ENCODE data around the gene TMEM140.

Gene TMEM140

DNA sequence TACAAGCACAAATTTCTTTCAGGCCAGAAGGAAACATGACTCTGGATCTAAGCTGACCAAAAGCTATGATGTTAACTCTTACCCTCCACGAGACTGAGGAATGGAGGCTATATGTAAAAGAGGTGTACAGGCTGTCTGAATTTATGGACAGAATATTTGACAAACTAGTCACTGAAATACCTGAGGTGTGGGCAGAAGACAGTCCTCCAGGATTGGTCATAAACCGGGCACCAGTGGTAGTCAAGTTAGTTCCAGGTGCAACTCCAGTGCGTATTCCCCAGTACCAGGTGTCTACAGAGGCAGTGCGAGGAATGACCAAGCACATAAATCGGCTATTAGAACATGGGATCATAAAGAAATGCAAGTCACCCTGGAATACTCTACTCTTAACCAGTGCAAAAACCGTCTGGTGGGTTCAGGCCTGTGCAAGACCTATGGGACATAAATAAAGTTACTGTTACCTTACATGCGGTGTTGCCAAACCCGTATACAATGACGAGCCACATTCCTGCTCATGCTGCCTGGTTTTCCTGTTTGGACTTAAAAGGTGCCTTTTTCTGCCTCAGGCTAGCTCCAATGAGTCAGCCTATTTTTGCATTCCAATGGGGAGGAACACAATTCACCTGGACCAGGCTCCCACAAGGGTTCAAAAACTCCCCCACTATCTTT is 29.3 kb downstream of the TMEM140 start:
- no peak for DNase-seq

DNA sequence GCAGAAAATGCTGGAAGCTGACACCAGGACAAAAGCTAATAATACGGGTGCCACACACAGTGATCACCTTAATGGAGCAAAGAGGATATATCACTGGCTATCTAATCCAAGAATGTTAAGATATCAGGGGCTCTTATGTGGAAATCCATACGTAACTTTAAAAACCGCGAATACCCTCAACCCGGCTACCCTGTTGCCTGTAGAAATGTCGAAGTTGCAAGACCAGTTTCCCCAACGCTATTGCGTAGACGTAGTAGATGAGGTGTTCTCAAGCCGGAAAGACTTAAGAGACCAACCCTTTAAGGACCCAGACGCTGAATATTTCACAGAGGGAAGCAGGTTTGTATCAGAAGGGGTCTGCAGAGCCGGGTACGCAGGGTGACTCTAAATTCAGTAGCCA is 30.5 kb downstream of the TMEM140 start:
- no peak for DNase-seq

DNA sequence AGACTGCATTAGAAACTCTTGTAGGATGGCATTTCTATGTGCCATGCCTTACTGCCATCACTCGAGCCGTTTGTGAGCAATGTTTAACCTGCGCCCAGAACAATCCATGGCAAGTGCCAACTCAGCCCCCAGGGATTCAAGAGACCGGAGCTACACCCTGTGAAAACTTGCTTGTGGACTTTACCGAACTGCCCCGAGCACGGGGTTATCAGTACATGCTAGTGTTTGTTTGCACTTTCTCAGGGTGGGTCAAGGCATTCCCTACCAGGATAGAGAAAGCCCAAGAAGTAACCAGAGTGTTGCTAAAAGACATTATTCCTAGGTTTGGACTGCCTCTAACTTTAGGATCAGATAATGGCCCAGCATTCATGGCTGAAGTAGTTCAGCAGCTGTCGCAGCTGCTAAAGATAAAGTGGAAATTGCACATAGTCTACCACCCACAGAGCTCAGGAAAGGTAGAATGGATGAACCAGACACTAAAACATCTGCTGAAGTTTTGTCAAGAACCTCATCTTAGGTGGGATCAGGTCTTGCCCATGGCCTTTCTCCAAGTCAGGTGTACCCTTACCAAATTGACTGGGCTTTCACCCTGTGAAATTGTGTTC is 31.6 kb downstream of the TMEM140 start:
- no peak for DNase-seq

DNA sequence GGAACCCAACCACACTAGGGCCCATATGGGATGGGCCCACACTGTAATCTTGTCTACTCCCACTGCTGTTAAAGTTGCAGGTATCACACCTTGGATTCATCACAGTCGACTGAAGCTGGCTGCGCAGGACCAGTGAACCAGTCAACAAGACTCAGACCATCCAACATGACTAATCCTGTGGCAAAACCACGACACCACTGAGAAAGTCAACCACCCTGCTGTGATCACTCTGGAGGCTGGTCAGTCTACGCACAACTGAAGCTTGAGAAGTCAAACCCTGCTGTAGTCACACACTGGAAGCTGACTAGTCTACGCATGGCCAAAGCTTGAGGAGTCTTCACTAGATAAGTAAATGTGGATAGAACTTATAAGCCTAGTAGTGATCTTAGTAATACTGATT is 32.2 kb downstream of the TMEM140 start:
- DNase-seq, result no peak

DNA sequence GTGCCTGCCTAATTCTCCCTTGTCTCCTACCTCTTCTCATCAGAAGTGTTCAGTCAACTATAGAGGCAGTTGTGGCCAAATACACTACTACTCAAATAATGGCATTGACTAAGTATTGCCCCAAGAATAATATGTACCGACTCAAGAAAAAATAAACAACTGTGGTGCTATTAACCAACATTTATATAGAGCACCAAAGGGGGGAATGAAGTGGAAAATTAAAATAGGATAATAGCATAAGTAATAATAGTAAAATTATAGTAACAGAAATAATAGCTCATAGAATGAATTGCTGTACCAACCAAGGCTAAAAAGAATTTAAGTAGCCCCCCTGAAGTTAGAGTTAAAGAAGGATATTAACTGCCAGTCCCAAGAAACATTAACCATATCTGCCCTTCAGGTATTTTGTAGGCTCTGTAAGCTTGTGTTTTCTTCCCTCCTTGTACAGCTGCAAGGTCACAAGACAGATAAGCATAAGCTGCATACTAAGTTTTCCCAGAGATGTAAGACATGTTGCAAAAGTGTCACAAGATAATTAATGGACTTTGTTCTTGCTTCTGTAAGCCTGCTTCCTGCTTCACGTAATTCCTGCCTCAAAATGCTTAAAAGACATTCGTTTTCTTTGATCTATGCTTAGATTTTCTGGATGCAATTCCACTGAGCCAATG is 33.5 kb downstream of the TMEM140 start:
- no peak for DNase-seq

DNA sequence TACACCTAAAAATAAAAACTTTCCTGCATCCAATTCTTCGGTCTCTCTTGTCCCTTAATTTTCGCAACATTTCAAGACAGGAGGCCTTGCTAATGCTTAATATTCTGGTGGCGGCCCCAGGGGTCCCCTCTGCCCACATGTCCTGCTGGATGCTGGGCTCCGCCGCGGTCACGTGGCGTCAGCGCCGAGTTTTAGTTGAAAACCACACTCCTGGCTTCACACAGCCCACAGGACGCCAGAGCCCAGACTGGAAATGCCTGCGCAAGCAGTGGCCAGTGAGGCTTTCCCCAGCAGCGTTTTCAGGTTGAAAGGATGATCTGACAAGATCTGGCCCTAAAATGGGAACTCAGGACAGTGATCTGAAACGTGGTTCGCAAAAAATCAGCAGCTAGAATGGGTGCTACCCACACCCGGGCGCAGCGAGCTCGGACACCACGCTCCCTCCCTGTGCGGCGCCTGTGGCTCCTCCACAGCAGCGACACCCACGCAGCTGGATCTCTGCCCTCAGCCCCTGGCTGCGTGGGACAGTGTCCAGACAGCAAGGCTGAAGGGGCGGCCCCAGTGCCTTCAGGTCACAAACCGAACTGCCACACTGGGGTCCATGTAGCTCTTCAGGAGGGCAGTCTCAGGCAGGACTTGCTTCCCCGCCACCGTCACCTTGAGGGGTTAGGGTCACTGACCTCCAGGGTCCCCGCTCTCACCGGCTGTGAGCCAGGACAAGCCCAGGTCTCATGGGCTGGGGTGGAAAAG is 34.2 kb downstream of the TMEM140 start:
- DNase-seq, result no peak

DNA sequence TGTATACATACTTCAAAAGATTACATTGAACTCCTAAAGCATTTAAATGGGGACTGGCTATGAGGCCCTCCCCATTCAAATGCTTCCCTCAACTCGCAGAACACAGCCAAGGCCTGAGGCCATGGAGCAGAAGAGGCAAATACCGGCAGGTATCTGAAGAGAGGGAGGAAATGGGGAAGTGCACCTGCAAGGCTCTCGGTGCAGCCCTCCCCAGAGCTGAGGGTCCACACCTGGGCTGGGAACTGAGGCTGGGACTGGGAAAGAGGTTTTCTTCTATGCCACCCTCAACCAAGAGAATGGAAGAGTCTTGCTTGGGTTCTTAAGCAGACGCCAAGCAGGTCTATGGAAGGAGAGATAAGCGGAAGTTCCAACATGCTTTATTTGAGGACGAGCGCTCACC is 35.6 kb downstream of the TMEM140 start:
- no peak for DNase-seq

DNA sequence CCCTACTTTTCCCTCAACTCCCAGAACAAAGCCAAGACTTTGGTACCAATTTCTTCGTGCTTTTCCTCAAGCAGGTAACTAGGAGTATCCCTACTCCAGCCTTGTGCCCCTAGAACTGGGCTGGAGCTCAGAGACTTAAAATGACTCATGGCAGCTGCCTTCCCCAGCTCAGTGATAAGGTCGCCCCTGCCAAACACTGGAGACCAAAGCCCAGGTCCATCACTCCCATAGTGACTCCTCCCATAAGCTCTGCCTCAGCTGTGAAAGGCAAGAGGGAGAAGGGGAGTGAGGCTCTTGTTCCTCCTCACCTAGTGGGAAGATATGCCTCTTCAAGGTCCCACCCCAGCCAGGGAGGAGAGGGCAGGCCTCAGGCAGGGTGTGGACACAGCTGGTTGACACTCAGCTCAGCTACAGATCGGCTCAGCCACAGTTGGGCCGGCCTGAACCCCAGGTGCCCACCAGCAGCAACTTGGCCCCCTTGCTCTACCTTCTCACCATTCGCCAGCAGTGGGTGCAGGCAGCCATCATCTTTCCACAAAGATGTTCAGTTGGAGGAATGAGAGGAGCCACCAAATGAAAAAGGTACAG is 36.5 kb downstream of the TMEM140 start:
- no peak for DNase-seq

DNA sequence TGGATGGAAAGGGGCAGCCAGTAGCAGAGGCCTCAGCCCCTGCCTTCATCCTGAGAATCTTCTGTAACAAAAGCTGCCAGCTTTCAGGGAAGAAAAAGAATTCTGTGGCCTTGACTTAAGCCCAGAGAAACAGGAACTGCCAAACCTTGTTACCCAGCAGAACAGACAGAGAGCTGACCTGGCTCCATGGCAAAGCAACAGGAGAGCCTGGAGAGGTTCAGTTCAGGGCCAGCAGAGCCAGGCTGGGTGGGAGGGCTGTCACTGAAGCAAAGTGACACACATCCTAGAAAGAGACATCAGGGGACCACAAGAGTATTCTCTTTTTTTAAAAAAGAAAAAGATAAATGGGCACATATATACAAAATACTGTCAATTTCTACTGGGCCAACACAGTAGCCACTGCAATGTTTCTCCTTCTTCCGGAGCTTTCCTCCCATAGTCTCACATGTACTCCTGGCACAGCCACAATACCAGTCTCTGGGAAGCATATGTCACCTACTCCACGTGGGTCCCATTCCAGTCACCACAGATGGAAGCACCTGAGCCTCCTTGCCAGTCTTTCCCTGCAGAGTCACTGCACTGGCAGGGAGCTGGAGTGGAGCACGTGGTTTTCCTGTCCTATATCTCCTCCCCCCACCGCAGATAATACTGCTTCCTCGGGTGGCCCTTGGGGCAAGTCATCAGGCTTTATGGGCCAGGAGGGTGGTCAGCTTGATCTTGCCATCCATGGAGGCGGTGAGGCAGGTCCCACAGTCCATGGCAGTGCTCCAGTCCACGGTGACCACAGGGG is 37.8 kb downstream of the TMEM140 start:
- no peak for DNase-seq

DNA sequence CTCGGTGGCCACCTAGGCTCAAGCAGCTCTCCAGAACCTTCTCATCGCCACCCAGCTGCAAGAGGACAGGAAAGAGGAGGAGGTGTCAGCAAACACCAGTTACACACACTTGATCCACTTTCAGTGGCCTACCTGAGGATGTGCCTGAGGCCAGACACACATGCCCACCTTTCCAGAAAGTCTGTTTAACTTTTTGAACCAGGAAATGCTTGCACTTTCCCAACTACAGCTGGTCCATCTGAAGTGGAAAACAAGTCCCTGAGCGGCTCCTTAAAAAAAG is 38.3 kb downstream of the TMEM140 start:
- no peak for DNase-seq

DNA sequence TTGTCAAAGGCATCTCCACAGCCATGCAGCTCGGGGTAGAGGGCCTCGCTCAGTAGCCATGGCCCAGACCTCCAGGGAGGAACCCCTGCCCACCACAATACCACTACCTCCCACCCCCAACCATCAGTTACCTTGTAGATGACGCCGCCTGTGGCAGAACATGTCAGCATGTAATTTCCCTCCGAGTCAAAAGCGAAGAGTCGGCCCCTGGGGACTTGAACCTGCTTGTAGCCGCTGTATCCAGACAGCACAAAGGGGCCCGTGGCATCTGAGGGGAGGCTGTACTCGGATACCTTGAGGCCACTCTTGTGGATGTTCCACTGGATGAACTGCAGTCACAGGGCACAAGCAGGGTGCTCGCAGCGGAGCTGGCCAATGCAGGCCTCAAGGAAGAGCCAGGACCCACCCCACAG is 39.0 kb downstream of the TMEM140 start:
- DNase-seq, result no peak

DNA sequence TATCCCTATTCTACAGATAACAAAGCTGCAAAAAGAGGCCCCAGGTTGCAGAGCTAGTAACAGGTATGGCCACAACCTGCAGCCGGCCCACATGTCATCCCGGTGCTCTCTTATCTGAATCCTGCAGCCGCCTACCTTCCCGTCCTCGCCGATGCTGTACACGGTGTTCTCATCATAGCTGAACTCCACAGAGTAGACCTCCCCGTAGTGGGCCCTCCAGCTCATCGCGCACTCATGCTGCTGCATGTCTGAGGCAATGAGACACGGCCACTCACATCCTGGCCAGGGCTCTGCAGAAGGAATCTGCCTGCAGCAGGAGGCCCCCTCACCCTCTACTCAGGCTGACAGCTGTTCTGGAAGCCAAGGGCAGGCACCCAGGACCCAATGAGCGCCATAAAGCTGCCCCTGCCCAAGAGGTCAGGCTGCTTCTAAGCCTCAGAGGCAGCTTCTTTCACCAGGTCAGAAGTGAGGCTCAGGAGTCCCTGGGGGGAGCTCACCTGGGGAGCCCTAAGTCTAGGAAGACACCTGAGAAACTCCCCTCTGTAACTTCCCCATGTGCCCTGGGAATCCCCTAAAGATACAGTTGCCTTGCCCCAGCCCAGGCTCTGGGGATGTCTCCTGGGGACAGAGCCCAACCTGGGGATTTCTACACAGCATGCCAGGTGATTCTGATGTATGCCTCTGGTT is 40.6 kb downstream of the TMEM140 start:
- no peak for DNase-seq

DNA sequence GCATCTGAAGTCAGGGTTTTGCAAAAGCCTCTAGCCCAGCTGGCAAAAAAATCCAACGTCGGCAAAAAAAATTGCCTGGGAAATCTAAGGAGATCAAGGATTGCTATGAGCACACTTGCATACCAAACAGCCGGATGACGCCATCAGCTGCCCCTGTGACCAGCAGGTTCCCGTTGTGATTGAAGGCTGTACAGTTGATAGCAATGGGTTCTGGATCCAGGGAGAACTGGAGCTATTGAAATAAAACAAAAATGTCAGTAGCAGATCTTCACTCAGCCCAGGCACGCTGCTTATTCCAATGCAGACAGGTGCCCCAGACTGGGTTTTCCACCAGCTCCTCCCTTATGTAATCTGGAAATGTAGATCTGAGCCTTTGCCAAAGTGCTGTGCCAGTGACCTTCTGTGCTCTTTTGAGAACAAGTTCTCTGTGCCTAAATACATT is 41.4 kb downstream of the TMEM140 start:
- DNase-seq, result no peak

DNA sequence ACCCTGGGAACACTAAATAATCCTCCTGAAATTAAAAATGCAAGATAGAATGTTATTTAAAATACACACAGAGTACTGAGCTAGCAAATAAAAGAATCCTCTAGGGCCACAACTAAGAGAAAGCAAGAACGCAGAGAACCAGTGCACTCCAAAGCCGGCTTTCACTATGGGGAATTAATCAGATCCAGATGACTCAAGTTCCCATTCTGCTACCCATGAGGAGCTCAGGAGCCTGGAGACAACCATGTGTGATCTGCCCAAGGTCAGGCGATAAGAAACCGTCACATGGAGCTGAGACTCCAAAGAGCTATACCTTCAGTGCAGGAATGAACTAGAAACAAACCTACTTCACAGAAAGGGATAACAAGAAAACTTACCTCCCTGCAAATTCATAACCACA is 42.1 kb downstream of the TMEM140 start:
- no peak for DNase-seq

DNA sequence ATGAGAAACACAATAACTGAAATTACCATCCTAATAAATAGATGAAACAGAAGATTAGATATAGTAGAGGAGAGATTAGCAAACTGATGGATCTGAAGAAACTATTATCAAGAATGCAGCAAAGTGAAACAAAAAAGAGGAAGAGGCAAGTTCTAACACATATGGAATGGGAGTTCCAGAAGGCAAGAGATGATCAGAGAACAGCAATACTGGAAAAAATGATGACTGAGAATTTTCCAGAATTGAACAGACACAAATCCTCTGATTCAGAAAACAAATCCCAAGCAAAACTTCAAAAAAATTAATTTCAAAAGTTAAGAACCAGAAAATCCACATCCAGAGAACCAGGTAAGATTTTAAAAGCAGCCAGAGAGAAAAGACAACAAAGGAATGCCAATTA is 42.8 kb downstream of the TMEM140 start:
- DNase-seq, result no peak

DNA sequence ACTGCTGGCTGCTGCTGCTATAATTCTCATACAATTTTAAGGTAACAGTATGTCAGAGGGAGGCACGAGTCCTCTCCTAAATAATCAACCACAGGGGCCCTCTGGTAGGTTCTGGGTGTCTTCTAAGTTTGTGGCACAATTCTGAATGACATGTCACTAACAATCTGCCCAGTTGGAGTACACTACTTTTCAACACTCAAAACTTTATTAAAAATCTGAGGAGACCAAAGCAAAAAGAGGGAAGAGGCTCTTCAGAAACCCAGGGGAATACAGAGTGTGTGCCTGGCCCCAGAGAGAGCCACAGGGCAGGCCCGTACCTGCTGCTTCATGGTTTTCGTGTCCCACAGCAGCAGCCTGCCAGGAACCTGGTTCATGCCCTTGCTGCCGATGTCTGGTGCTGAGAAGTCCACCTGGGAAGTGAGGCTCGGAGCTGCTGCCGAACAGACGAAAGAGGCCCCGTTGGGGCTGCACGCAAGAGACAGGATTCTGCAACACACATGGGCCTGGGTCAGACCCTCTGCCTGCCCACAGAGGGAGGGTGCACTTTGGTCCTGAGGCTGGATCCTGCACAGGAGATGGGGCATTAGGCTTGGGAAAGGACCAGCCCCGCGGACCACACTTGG is 45.2 kb downstream of the TMEM140 start:
- no peak for DNase-seq

DNA sequence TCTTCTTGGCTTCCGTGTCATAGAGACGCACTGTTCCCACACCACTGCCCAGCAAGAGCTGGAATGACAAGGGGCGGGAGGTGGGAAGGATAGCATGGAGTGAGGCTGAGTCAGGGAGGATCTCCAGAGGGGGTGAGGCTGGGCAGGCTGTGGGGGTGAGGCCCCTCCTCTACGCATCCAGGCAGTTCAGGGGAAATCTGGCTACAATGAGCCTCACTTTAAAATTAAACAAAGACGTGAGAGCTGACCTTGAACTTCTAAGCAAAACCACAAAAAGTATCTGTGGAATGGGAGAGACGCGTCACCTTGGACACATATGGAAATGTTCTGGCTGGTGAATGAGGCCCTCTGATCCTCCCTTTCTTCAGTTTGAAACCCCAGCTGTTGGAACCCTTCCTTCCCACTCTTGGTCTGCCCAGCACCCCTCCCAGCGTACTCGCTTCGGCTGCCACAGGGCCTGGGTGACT is 45.8 kb downstream of the TMEM140 start:
- no peak for DNase-seq

DNA sequence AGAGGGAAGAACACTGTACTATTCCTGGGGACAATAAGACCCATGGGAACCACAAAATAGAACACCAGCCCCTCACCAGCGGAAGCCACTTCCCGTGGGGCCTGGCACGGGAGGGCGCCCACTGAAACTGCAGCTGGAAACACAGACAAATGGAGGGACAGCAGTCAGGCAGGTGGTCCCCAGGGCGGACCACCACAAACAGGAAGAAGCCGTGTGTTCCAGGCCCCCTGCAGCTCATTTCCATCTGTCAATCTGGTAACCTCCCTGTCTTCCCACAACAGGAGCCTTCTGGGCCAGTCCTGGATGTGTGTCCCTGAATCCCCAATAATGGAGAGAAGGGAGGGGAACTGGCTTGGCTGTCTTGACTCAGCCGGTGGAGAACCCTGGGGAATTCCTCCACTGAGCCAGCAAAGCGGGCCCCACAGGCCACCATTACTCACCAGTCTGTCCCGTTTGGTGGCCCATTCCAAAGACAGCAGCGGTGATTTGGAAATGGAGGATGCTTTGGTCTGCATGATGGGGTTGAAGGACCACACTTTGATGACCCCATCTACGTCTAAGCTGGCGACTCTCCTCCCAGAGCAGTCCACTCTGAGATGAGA is 46.7 kb downstream of the TMEM140 start:
- no peak for DNase-seq

DNA sequence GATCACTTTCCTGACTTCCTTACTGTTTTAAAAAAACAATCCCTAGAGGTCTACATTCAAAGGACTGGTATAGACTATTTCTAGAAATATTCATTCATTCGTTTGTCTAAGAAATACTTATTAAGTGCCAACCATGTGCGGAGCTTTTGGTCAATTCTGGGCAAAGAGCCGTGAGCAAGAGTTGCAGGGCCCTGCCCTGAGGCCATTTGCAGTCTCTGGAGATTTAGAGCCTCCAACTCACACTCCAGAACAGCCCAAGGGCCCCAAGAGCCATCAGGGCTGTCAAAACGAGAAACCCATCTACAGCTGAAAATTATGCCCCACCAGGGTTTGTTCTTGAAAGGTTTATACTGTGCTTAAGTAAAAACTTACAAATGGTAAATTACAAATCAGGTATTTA is 47.3 kb downstream of the TMEM140 start:
- no peak for DNase-seq

DNA sequence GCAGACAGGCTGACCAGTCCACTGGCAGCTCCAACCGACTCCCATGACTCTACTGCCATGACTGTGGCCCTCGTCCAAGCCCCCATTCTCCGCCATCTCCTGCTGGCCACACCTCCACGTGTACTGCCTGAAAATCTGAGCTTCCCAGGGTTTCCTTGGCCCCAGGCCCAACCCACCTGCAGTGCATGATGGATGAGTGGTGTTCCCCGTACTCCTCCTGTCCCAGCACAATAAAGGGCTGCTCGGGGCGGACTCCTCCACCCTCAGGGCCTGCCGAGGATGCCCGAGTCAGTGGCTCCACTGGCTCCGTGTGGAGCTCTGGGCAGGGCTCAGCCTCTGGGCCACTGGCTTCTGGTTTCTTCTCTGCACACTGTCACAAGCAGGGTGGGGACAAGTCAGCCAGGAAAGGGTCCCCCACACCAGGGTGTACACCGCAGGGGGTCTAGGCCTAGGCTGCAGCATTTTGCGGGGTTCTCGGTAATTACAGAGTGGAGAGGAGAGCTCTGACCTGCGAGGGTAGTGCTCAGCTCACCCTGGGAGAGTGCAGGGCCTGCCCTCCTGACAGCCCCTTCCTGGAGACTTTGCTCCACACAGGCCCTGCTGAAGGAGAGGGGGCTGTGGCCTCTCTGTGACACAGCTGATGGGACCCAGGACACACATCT is 48.2 kb downstream of the TMEM140 start:
- no peak for DNase-seq

DNA sequence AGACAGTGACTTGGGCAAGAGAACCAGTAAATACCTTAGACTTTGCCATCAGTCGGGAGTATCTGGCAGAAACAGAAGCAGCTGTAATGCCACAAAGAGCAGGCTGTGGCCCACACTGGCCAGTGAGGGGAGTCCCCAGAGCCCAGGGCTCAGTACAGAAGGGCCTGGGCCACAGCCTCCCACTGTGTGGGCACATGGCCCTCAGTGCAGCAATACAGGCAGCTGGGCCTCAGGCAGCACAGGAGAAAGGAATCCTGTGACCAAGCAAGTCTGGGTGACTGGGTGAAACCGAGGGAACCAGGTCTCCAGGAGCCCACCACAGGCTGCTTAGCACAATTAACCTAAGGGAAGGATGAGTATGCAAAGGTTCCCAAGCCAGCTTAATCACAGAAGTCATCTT is 49.5 kb downstream of the TMEM140 start:
- no peak for DNase-seq

Data from suppressor macrophage treated with lipopolysaccharide for 4 hours (primary cell).